A673 (cell line): ENCODE results near the gene C3orf20. TPM values are rescaled to one million over a fixed set of nuclear protein-coding genes. Genes with fewer than 3 reads are reported as not detected.

Experiments used
- BruUV-seq: library from RNA; stranded (reverse); fragments of 400-500 nt; replicated peaks from 2 replicates; lab custom pipeline; 2021; lab: Mats Ljungman, UMichigan
- CTCF ChIA-PET: fragments of 300-600 bp; sonication (Branson Sonifier 250); formaldehyde crosslinking; loops from one replicate; lab custom pipeline; 2022; ENCODE audit warnings: antibody characterized with exemption; lab: Charles Lee
- POLR2A ChIA-PET: fragments of 300-600 bp; sonication (Branson Sonifier 250); formaldehyde crosslinking; loops from one replicate; lab custom pipeline; 2022; ENCODE audit warnings: antibody characterized with exemption; ENCODE audit not compliant: low non-redundant PET; lab: Charles Lee
- DNase-seq: peaks from one replicate; pipeline ENCODE4 v3.0.0-alpha.2; 2015; ENCODE audit warnings: low spot score
- H3K27ac ChIP-seq: fragments of 200-600 bp; sonication (generic); 2 replicates; pipeline ENCODE4 v1.5.1; 2016; ENCODE audit warnings: mixed run types, low read depth, mild to moderate bottlenecking, mixed read lengths, antibody characterized with exemption, low read length; ENCODE audit not compliant: poor library complexity, severe bottlenecking
- H3K27me3 ChIP-seq: fragments of 200-600 bp; sonication (generic); replicated peaks from 2 replicates; pipeline ENCODE4 v1.6.1; 2017; ENCODE audit warnings: mixed run types, low read depth, mild to moderate bottlenecking, mixed read lengths, antibody characterized with exemption, low read length; ENCODE audit not compliant: insufficient read depth, poor library complexity
- H3K36me3 ChIP-seq: fragments of 200-600 bp; sonication (generic); 2 replicates; pipeline ENCODE4 v1.6.1; 2016; ENCODE audit warnings: mixed run types, mild to moderate bottlenecking, mixed read lengths, antibody characterized with exemption, low read length; ENCODE audit not compliant: insufficient read depth, poor library complexity, severe bottlenecking
- H3K4me1 ChIP-seq: fragments of 200-600 bp; sonication (generic); 2 replicates; pipeline ENCODE4 v1.6.1; 2017; ENCODE audit warnings: mixed run types, mild to moderate bottlenecking, mixed read lengths, antibody characterized with exemption, low read length; ENCODE audit not compliant: insufficient read depth, poor library complexity, severe bottlenecking
- H3K4me3 ChIP-seq: fragments of 200-600 bp; sonication (generic); 2 replicates; pipeline ENCODE4 v1.5.1; 2016; ENCODE audit warnings: low read depth, mixed run types, mild to moderate bottlenecking, mixed read lengths, low read length; ENCODE audit not compliant: poor library complexity, severe bottlenecking
- H3K9me3 ChIP-seq: fragments of 200-600 bp; sonication (generic); 2 replicates; pipeline ENCODE4 v1.6.1; 2016; ENCODE audit warnings: mixed run types, low read depth, mild to moderate bottlenecking, mixed read lengths, antibody characterized with exemption, low read length; ENCODE audit not compliant: poor library complexity, severe bottlenecking
- CTCF ChIP-seq: fragments of 300-800, 200-600 bp; sonication (generic); conservative IDR thresholded peaks from 2 replicates; pipeline ENCODE4 v1.5.1; 2017; ENCODE audit warnings: low read depth, mild to moderate bottlenecking, antibody characterized with exemption, low read length, moderate library complexity, mixed read lengths
- EZH2 ChIP-seq: fragments of 200-600 bp; sonication (generic); IDR thresholded peaks from 2 replicates; pipeline ENCODE4 v1.6.1; 2017; ENCODE audit warnings: borderline replicate concordance, low read depth, mild to moderate bottlenecking, mixed read lengths, antibody characterized with exemption, low read length; ENCODE audit not compliant: poor library complexity, severe bottlenecking
- intact Hi-C: fragments of 100-400 bp; cut with micrococcal nuclease; formaldehyde crosslinking; loops from one replicate; pipeline ENCODE4 v1.10.0; 2022; ENCODE audit not compliant: unreplicated experiment
- total RNA-seq: library from RNA; stranded (reverse); gene quantifications from 2 replicates; pipeline ENCODE4 v1.2.3, GENCODE V29; 2021

C3orf20 gene
- total RNA-seq, 1 experiment from 2014 or later, result 0.17 TPM

GRCh38 chr3:14640157-14640562 is 34.8 kb upstream of the C3orf20 start:
- peak; percentile 13 for DNase-seq
- H3K36me3 ChIP-seq, result no peaks in the 10 kb centered on the region
- ChIA-PET CTCF (no interaction called here), POLR2A (no interaction called here)
- peaks cover 61% of the 10 kb centered on the region for H3K27me3 ChIP-seq
- H3K9me3 ChIP-seq, result no peaks in the 10 kb centered on the region
- H3K27ac ChIP-seq, result no peak overlapping the region
- H3K4me1 ChIP-seq, result no peaks in the 10 kb centered on the region
- intact Hi-C loops, result no loop called here
- TF ChIP-seq CTCF (no peak), EZH2 (no peak)
- no peak overlapping the region for H3K4me3 ChIP-seq
- no TSS peak for BruUV-seq

DNA sequence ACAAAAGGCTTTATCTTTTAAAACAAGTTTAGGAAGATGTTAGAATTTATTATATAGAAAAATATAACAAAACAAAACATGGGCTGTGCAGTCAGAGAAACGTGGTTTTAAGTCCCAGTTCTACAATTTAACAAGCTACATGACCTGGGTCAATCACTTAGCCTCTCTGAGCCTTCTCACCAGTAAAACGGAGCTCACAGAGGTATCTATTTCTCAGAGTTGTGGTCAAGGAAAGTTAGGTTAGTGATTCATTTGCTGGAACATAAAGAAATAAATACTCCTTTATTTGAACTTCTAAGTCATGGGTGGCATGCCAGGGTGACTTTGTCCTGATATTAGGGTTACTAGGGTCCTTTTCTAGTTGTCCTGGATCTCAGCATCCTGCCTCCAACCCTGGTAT is 34.2 kb upstream of the C3orf20 start:
- Histone ChIP-seq H3K4me1 (no peaks in the 10 kb centered on the region), H3K27me3 (peaks cover 67% of the 10 kb centered on the region), H3K4me3 (no peak overlapping the region), H3K27ac (no peak overlapping the region), H3K36me3 (no peaks in the 10 kb centered on the region), H3K9me3 (no peaks in the 10 kb centered on the region)
- POLR2A ChIA-PET, result no interaction called here
- BruUV-seq, result no TSS peak
- CTCF ChIA-PET, result no interaction called here
- TF ChIP-seq EZH2, result no peak
- no peak for TF ChIP-seq CTCF
- no peak for DNase-seq
- intact Hi-C loops, result no loop called here

- Histone ChIP-seq H3K9me3 (no peaks in the 10 kb centered on the region), H3K36me3 (no peaks in the 10 kb centered on the region), H3K27ac (no peak overlapping the region), H3K4me3 (no peak overlapping the region), H3K27me3 (peaks cover 67% of the 10 kb centered on the region), H3K4me1 (no peaks in the 10 kb centered on the region)
- no TSS peak for BruUV-seq
- CTCF ChIA-PET, result no interaction called here
- TF ChIP-seq EZH2, result no peak
- no peak for TF ChIP-seq CTCF
- DNase-seq, result no peak
- POLR2A ChIA-PET, result no interaction called here
- intact Hi-C loops, result no loop called here
These were observed 33.6 kb upstream of the C3orf20 start for GRCh38 chr3:14641346-14641745.
